Measurements from ENCODE around the gene ANXA10.
"Not testable (repeated sequence)": the region's sequence is repeated elsewhere in the genome, so short reads cannot be mapped to it uniquely, and the experiment has no call there.

Gene ANXA10

DNA sequence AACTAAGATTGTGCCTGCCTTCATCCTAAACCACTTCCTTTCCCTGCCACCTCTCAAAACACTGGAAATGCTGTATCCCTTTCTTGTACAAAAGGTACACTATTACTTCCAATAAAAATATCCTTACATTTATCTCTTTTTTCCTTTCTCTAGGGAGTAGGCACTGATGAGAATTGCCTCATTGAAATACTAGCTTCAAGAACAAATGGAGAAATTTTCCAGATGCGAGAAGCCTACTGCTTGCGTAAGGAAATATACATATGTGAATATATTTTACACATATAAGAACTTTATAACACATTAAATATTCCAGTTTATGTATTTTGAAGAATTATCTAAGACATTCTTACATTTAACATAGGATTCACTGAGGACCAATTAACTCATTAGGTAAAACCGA lies 71.7 kb downstream of the ANXA10 start:
- DNase-seq, result no peak

DNA sequence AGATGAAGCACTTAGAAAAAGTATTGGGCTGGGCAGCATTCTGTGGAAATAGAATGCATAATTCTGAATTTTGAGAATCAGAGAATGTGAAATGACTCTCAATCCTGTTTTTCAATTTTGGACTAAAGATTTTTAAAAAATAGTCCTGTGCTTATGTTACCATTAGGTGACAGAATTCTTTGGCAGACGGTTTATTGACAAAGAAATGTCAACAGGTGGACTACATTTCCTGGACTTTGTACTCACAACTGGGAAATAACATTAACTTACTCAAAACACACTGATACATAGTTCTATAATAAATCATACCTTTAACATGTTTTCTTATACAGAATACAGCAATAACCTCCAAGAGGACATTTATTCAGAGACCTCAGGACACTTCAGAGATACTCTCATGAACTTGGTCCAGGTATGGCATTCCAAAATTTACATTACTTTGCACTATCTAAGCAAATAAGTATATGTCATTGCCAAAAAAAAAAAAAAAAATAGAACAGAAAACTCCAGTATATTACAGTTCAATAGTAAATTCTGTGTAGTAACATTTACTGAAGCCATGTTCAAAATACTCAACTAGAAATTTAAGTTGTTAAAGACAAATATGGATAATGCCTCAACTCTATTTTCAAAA lies 72.7 kb downstream of the ANXA10 start:
- no peak for DNase-seq

DNA sequence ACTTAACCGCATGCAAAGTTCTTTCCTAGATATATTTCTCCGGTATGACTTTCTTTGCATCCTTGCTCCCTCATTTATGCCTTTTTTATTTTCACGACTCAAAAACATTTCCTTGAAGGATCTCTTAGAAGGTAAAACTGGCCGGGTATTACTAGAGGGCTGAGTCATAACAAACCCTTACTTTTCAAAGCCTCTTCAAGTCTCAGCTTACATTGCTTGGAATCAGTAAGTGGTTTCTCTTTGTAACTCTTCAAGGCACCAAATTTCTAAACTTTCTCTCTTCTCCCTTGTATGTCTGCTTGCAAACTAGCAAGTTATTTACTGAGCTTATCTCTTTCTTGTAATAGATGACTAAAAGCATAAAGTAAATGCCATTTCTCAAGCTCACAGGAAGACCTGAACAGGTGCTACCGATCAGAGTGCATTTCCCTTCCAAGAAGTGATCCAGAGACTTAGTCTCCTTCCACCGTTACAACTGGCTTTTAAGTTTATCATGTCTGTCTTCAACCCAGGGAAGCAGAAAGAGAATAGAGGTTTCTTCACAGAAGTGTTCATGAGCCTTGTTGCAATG lies 75.5 kb downstream of the ANXA10 start:
- DNase-seq, result no peak

DNA sequence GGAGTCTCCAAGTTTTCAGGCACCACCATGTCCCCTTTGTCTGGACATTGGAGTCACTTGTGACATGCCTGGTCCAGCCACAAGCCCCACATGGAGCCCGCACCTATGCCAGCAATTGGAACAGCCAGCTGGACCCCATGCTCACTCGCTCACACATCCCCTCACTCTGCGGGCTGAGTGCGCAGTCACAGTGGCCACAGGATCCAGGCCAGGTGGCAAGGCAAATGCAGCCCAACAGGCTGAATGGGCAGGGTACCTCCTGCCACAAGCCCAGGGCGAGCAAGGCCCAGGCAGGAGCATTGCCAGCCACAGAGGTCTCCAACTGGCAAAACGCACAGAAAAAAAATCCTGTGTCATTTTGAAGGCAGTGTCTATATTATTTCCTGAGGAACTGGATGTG lies 82.0 kb downstream of the ANXA10 start:
- no peak for DNase-seq

DNA sequence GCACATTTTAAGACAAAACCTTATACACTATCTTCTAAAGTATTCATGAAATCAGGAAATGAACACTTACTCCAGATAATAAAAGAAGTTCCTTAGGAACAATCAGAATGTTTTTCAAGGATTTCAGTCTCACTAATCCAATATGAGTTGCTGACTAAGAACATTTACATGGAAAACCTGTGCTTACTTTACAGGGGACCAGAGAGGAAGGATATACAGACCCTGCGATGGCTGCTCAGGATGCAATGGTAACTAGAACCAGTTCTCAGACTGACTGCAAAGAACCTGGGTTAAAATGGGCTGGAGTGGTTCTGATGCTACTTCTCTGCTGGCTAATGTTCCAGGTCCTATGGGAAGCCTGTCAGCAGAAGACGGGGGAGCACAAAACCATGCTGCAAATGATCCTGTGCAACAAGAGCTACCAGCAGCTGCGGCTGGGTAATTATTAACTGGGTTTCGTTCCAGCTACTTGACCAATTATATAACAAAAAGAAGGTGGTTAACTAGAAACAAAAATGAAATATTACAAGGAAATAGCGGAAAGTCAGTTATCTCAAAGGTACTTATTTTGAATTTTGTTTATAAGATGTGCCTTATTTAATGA lies 85.3 kb downstream of the ANXA10 start:
- no peak for DNase-seq

DNA sequence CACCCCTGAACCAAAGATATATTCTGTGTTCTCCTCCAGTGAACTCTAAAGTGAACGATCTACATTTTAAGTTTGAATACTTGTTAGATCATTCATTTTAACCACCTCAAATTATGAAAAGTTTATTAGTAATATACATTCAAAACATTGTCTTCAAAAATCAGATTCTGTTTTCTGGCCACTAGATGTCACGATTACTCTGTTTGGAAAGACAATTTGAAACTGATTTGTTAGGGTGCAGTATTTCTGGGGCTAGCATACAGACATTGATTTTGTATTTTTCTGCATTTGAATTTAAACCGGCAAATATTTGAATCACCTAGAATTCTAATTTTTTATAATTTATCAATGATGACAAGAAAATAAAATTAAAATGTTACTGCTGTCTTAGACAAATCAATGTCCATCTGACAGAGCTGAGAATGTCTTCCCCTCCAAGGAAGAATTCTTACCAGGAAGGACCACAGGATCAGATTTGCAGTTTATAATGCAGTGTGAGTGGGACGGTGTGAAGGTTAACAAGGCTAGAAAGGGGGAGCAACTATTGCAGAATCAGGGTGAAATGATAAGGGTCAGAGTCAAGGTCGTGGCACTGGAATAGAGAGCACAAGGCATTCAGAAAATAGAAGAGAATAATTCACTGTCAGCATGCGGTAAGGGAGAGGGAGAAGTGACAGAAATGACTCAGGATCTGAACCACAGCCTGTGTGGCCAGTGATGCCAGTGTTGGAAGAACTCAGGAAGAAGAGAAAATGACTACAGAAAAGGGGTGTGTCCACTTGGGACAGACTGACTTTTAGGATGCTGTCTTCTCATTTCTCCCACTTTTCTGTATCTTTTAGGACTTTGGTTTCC lies 91.6 kb downstream of the ANXA10 start:
- no peak for DNase-seq

DNA sequence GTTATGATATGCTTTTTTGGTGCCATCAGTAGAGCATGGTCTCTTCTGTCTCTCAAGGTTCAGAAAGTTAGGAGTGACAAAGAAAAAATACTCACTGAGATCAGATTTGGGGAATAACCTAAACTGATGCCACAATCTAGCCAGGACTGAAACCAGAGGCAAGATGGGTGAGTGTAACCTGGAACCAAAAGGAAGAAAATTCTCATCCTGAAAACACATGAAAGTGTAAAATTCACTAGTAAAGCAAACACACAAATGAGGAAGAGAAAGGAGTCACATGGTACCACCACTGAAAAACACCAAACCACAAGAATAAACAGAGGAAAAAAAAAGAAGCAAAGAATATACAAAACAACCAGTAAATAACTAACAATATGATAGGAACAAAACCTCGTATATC lies 96.4 kb downstream of the ANXA10 start:
- DNase-seq, result no peak

DNA sequence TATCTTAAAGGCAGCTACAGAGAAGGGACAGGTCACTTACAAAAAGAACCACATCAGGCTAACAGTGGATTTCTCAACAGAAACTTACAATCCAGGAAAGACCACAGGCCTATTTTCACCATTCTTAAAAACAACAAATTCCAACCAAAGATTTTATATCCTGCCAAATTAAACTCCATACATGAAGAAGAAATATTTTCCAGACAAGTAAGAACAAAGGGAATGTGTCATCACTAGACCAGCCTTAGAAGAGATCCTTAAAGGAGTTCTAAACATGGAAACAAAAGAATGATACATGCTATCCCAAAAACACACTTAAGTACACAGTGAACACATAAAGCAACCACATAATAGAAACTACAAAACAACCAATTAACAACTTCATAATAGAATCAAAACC lies 105.6 kb downstream of the ANXA10 start:
- no peak for DNase-seq

DNA sequence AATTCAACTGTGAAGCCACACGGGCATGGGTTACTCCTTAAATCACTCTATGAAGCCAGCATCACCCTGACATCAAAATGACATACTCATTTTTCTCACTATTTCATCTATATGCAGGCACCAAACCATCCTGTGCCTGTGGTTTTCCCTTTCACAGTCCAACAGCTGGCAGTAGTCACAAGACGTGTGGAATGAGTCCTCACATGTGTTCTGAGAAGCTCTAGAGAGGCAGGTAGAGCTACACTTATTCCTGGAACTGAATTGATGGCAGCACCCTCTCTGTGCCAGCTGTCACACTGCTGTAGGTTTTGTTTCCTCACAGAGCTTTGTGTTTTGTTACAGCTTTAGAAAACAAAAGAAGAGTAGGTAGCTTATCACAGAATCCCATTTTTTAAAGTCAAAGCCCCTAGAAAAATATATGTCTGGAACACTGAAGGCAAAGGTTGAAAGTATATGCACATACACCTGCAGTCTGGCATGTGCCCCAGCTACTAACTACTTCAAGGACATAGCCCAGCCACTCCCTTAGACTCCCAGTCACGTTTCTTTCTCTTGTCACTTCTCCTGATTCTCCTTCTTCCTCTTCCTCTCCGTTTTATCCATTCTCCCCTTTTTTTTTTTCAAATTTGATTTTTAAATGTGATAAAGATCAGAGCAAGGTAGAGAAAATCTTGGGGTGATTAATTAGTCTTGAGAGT lies 107.1 kb downstream of the ANXA10 start:
- no peak for DNase-seq

DNA sequence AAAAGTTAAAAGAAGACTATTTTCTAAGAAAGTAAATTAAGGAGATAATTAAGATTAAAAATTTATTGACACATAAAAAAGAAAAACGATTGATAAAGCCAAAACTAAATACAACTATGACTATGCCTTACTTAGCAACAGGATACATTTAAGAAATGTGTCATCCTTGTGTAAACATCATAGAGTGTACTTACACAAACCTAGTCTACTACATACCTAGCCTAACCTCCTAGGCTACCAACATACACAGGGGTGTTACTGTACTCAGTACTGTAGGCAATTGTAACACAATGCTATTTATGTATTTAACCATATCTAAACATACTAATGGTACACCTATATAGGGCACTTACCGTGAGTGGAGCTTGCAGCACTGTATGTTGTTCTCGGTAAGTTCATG lies 108.3 kb downstream of the ANXA10 start:
- DNase-seq, result no peak

DNA sequence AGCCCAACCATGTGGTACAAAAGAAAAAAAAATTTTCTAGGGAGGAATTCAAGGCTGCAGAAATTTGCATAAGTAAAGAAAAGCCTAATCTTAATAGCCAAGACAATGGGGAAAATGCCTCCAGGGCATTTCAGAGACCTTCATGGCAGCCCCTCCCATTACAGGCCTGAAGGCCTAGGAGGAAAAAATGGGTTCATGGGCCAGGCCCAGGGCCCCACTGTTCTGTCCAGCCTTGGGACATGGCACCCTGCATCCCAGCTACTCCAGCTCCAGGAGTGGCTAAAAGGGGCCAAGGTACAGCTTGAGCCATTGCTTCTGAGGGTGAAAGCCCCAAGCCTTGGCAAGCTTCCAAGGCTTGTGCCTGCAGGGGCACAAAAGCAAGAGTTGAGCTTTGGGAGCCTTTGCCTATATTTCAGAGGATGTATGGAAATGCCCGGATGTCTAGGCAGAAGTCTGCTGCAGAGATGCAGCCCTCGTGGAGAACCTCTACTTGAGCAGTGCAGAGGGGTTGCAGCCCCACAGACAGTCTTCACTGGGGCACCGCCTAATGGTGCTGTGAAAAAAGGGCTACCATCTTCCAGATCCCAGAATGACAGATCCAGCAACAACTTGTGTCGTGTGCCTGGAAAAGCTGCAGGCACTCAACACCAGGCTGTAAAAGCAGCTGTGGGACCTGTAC lies 111.0 kb downstream of the ANXA10 start:
- no peak for DNase-seq

DNA sequence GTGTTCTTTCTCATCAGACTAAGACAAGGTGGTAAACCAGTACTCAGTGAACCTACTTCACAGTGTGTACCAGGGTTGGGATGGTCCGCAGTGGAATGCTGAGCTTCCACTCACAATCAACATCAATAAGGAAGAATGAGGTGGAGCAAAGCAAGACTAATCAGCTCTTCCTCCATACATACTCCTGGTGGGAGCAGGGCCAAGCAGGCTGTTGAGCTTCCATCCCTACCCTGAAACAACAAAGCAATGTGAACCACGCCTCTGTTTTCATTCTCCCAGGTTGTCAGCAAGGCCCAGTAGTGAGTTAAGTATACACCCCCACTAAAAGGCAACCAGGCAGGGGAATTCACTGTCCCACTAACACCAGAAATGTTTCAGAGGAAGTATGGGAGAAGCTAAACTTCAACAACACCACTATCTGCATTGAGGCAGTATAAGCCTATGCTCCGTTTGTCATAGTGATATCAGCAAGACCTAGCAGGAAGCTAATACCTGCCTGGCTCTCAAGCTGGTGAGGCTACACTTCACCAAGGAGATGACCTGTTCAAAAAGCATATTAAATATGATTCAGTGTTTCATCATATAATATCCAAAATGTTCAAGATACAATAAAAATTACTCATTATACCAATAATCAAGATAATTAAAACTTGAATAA lies 116.7 kb downstream of the ANXA10 start:
- DNase-seq, result no peak

DNA sequence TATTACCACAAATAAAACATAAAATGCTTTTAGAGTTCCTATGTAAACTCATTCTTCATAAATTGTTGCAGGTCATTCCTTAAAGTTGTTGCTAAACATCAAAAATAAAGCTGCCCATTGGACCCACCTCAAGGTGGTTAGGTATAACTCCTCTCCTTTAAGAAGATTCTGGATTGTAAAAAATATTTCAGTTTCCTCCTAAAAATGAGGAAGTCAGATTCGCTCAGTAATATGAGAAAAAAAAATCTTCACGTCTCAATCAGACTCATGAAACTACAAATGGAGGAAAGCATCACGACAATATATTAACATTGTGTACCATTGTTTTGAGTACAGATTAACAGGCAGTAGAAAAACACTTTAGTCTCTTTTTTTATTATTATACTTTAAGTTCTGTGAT lies 120.3 kb downstream of the ANXA10 start:
- no peak for DNase-seq

DNA sequence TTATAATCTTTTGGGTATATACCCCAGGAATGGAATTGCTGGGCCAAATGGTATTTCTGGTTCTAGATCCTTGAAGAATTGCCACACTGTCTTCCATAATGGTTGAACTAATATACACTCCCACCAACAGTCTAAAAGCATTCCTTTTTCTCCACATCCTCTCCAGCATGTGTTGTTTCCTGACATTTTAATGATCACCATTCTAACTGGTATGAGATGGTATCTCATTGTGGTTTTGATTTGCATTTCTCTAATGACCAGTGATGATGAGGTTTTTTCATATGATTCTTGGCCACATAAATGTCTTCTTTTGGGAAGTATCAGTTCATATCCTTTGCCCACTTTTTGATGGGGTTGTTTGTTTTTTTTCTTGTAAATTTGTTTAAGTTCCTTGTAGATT lies 121.2 kb downstream of the ANXA10 start:
- not testable (repeated sequence) for DNase-seq

DNA sequence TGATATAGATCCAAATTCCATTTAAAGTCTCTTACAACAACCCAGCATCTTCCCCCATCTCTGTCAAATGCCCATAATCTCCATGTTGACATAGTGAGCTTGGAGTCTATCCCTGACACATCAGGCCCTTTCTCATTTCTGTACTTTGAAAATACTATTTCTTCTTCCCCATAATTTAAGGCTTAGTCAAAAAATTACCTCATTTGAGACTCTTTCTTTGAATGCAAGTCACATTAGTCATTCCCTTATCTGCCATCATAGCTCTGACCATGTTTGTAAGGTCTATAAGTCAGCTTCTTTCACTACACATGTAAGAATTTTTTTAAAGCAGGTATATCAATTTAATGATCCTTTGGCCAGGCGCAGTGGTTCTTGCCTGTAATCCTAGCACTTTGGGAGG lies 126.3 kb downstream of the ANXA10 start:
- DNase-seq, result no peak

DNA sequence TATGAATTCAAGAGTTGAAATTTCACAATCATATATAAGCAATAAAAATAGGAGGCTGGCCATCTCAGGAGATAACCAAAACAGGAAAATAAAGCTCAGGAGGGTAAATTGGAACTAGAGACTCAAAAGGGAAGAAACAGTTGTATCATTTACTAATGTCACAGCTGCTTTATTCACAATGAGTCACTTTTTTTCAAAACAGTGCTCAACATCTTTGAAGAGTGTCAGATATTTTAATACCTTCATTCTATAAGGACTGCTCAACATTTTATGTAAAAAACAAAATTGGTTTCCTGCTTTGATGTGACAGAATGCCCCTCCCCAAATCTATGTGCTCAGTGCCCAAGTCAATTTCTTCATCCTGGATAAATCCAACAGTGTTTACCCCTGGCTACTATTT lies 128.6 kb downstream of the ANXA10 start:
- DNase-seq, result no peak

DNA sequence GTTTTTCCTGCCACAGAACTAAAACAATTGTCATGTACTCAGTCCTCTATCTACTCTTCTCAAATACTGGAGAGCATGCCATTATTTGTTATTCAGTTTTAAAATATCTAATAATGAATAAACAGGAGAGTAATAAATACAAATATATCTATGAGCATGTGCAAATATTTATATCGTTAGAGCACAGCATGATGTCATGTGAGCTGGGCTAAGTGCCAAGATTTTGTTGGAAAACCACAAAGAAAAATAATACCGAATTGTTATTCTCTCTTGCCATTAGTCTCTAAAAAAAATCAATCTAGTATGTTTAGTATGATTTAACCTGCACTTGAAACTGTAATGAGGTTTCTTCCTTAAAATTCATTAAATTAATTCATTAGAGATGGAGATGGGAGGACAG lies 129.0 kb downstream of the ANXA10 start:
- DNase-seq, result no peak

Data from activated gamma-delta T cell treated with Interleukin-2 at 50 U/mL for 16 hours (primary cell).